HEK293 (cell line): Measurements from ENCODE around the gene MLLT1.

Experiments
- CTCF ChIA-PET: fragments of 350-600 bp; formaldehyde crosslinking; extraction: SDS; loops from one replicate; lab custom pipeline; 2021; ENCODE audit warnings: antibody characterized with exemption; lab: Yijun Ruan, JAX
- POLR2A ChIA-PET: fragments of 300-600 bp; formaldehyde crosslinking; extraction: SDS; loops from one replicate; lab custom pipeline; 2020; ENCODE audit warnings: antibody characterized with exemption, inconsistent platforms; lab: Yijun Ruan, JAX
- H3K27ac ChIP-seq: fragments of 200-500 bp; sonication (Bioruptor generic); 2 replicates; pipeline ENCODE4 v1.5.1; 2014; ENCODE audit warnings: low read depth, low read length, control low read depth, inconsistent platforms; ENCODE audit errors: extremely low read depth
- H3K36me3 ChIP-seq, 2 experiments: fragments of 200-500 bp in 1 of 2; sonication (Bioruptor generic) in 1 of 2; 1 replicate in 1 of 2; 2 replicates in 1 of 2; pipeline ENCODE4 v1.5.1; 2014 to 2017; ENCODE audit warnings: inconsistent platforms in 2 of 2, low read length in 2 of 2; ENCODE audit not compliant: control insufficient read depth in 2 of 2, insufficient read depth in 1 of 2
- H3K4me1 ChIP-seq: fragments of 200-500 bp; sonication (Bioruptor generic); 2 replicates; pipeline ENCODE4 v1.5.1; 2014; ENCODE audit warnings: mild to moderate bottlenecking, low read length, inconsistent platforms; ENCODE audit not compliant: control insufficient read depth, insufficient read depth
- H3K4me3 ChIP-seq: 2 replicates; pipeline ENCODE4 v1.5.1; 2011; ENCODE audit warnings: low read depth, mild to moderate bottlenecking, control low read depth, low read length, moderate library complexity
- H3K9me3 ChIP-seq: fragments of 200-500 bp; sonication (Bioruptor generic); 2 replicates; pipeline ENCODE4 v1.5.1; 2014; ENCODE audit warnings: low read depth, low read length, inconsistent platforms; ENCODE audit not compliant: control insufficient read depth, insufficient read depth
- BCL11B ChIP-seq: fragments of 450-650 bp; formaldehyde crosslinking; IDR thresholded peaks from 2 replicates; pipeline ENCODE4 v1.5.1; 2016; ENCODE audit warnings: low read depth, missing biosample characterization, missing genetic modification characterization
- GLI4 ChIP-seq: fragments of 450-650 bp; formaldehyde crosslinking; IDR thresholded peaks from 2 replicates; pipeline ENCODE4 v1.5.1; 2016; ENCODE audit warnings: missing biosample characterization, missing genetic modification characterization
- GLIS2 ChIP-seq: fragments of 450-650 bp; formaldehyde crosslinking; IDR thresholded peaks from 2 replicates; pipeline ENCODE4 v1.5.1; 2016; ENCODE audit warnings: missing biosample characterization, missing genetic modification characterization
- SCRT2 ChIP-seq: fragments of 450-650 bp; formaldehyde crosslinking; IDR thresholded peaks from 2 replicates; pipeline ENCODE4 v1.5.1; 2016; ENCODE audit warnings: missing biosample characterization, missing genetic modification characterization
- SP3 ChIP-seq: fragments of 450-650 bp; formaldehyde crosslinking; IDR thresholded peaks from 2 replicates; pipeline ENCODE4 v1.5.1; 2016; ENCODE audit warnings: missing biosample characterization, missing genetic modification characterization
- ZBTB17 ChIP-seq: fragments of 450-650 bp; formaldehyde crosslinking; IDR thresholded peaks from 2 replicates; pipeline ENCODE4 v1.5.1; 2016; ENCODE audit warnings: missing biosample characterization, missing genetic modification characterization
- ZBTB7A ChIP-seq: fragments of 450-650 bp; formaldehyde crosslinking; IDR thresholded peaks from 2 replicates; pipeline ENCODE4 v1.5.1; 2016; ENCODE audit warnings: low read depth, missing biosample characterization, missing genetic modification characterization
- ZIC2 ChIP-seq: fragments of 450-650 bp; formaldehyde crosslinking; IDR thresholded peaks from 2 replicates; pipeline ENCODE4 v1.5.1; 2016; ENCODE audit warnings: missing biosample characterization, missing genetic modification characterization
- ZNF175 ChIP-seq: fragments of 450-650 bp; formaldehyde crosslinking; IDR thresholded peaks from 2 replicates; pipeline ENCODE4 v1.5.1; 2016; ENCODE audit warnings: missing biosample characterization, missing genetic modification characterization
- ZNF433 ChIP-seq: fragments of 450-650 bp; formaldehyde crosslinking; IDR thresholded peaks from 2 replicates; pipeline ENCODE4 v1.5.1; 2016; ENCODE audit warnings: missing biosample characterization, missing genetic modification characterization, low read depth
- ZNF48 ChIP-seq: fragments of 450-650 bp; formaldehyde crosslinking; IDR thresholded peaks from 2 replicates; pipeline ENCODE4 v1.5.1; 2016; ENCODE audit warnings: missing biosample characterization, missing genetic modification characterization
- ZNF530 ChIP-seq: fragments of 450-650 bp; formaldehyde crosslinking; IDR thresholded peaks from 2 replicates; pipeline ENCODE4 v1.5.1; 2016; ENCODE audit warnings: low read depth, missing biosample characterization, missing genetic modification characterization
- ZNF544 ChIP-seq: fragments of 450-650 bp; formaldehyde crosslinking; IDR thresholded peaks from 2 replicates; pipeline ENCODE4 v1.5.0; 2017; ENCODE audit warnings: missing biosample characterization, missing genetic modification characterization
- ZNF629 ChIP-seq: fragments of 450-650 bp; formaldehyde crosslinking; IDR thresholded peaks from 2 replicates; pipeline ENCODE4 v1.5.1; 2017; ENCODE audit warnings: missing biosample characterization, missing genetic modification characterization
- ZNF747 ChIP-seq: fragments of 450-650 bp; formaldehyde crosslinking; IDR thresholded peaks from 2 replicates; pipeline ENCODE4 v1.5.1; 2016; ENCODE audit warnings: missing biosample characterization, missing genetic modification characterization
- ZSCAN30 ChIP-seq: fragments of 450-650 bp; IDR thresholded peaks from 2 replicates; pipeline ENCODE4 v1.5.1; 2018; ENCODE audit warnings: missing biosample characterization, mild to moderate bottlenecking, missing genetic modification characterization, moderate library complexity
- TF ChIP-seq, protein P1 (sequence below): fragments of 450-650 bp; formaldehyde crosslinking; conservative IDR thresholded peaks from 2 replicates; pipeline ENCODE4 v1.5.1; 2016; ENCODE audit warnings: low read depth, missing biosample characterization, missing genetic modification characterization
- TF ChIP-seq, protein P2 (sequence below): fragments of 450-650 bp; formaldehyde crosslinking; IDR thresholded peaks from 2 replicates; pipeline ENCODE4 v1.5.1; 2016; ENCODE audit warnings: missing biosample characterization, missing genetic modification characterization
- TF ChIP-seq, protein P3 (sequence below): fragments of 450-650 bp; formaldehyde crosslinking; IDR thresholded peaks from 2 replicates; pipeline ENCODE4 v1.5.1; 2017; ENCODE audit warnings: missing biosample characterization, missing genetic modification characterization

MLLT1 gene

DNA sequence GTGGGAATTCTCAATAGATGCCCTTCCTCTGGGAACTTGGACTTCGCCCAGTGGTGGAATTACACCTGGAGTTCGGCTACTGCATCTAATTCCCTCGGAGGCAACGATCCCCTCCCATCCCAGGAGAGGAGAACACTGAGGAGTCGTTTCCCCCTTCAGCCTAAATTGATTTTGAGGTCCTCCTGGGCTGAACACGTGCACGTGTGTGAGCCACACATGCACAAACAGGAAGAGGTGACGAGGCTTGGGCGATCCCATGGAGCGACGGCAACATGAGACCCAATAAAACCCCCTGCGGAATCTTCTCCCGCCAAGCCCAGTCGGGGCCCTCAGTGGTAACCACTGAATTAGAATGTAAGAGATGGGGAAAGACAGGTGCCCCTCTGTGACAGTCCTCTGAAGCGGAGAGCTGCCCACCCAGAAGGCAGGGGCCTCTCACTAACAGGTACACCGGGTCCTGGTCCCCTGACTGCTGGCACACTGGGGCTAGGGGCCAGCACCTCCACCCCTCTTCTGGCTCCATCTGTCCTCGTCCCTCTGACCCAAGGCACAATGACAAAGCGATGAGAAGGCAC, 4.5 kb downstream of the MLLT1 start:
- ChIA-PET CTCF (interaction anchor here (0.6 kb wide), 1 partner anchor 689 kb away, joined by 3 read pairs; no protein-coding TSS in a partner anchor), POLR2A (no interaction called here)
- peaks cover 30% of the 10 kb centered on the region for H3K4me1 ChIP-seq
- peaks cover 0 to 17% of the 10 kb centered on the region in 2 experiments; a peak in 1 of 3 replicates for H3K36me3 ChIP-seq
- no peak overlapping the region for H3K27ac ChIP-seq
- no peak overlapping the region for H3K4me3 ChIP-seq
- TF ChIP-seq ZIC2 (tag by site-specific recombination), result peak; percentile 69
- TF ChIP-seq ZNF530 (tag by site-specific recombination), result no peak
- TF ChIP-seq SP3 (tag by site-specific recombination), result no peak
- H3K9me3 ChIP-seq, result no peaks in the 10 kb centered on the region

DNA sequence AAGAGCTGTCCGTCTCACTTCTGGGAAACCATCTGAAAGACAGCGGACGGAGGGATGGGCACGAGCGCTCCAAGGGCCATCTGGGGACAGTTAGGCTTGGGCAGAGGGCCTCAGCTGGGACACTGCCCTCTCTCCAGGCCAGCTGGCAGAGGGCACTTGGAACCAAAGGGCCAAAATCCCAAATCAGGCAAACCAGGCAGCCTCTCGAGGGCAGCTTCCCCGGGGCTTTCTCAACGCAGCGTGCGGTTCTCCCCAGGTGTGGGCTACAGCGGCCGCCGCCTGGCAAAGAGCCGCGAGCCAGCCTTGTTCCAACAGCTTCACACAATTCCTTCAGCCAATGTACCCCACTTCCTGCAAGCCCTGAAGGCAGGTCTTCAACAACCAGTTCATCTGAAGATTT, 5.0 kb downstream of the MLLT1 start:
- H3K4me3 ChIP-seq, result no peak overlapping the region
- no peak for TF ChIP-seq ZNF629
- no peak for TF ChIP-seq ZBTB17 (tag by site-specific recombination)
- no peak for TF ChIP-seq GLIS2
- TF ChIP-seq ZNF747 (tag by site-specific recombination), result no peak
- no peak for TF ChIP-seq ZNF544 (tag by site-specific recombination)
- no peak for TF ChIP-seq SCRT2 (tag by site-specific recombination)
- TF ChIP-seq, protein P1, sequence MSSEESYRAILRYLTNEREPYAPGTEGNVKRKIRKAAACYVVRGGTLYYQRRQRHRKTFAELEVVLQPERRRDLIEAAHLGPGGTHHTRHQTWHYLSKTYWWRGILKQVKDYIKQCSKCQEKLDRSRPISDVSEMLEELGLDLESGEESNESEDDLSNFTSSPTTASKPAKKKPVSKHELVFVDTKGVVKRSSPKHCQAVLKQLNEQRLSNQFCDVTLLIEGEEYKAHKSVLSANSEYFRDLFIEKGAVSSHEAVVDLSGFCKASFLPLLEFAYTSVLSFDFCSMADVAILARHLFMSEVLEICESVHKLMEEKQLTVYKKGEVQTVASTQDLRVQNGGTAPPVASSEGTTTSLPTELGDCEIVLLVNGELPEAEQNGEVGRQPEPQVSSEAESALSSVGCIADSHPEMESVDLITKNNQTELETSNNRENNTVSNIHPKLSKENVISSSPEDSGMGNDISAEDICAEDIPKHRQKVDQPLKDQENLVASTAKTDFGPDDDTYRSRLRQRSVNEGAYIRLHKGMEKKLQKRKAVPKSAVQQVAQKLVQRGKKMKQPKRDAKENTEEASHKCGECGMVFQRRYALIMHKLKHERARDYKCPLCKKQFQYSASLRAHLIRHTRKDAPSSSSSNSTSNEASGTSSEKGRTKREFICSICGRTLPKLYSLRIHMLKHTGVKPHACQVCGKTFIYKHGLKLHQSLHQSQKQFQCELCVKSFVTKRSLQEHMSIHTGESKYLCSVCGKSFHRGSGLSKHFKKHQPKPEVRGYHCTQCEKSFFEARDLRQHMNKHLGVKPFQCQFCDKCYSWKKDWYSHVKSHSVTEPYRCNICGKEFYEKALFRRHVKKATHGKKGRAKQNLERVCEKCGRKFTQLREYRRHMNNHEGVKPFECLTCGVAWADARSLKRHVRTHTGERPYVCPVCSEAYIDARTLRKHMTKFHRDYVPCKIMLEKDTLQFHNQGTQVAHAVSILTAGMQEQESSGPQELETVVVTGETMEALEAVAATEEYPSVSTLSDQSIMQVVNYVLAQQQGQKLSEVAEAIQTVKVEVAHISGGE (tag by site-specific recombination), result no peak
- TF ChIP-seq ZBTB7A (tag by site-specific recombination), result no peak
- no peak for TF ChIP-seq ZNF48 (tag by site-specific recombination)
- TF ChIP-seq ZNF175 (tag by site-specific recombination), result no peak
- no peak for TF ChIP-seq ZSCAN30 (tag by site-specific recombination)
- TF ChIP-seq, protein P2, sequence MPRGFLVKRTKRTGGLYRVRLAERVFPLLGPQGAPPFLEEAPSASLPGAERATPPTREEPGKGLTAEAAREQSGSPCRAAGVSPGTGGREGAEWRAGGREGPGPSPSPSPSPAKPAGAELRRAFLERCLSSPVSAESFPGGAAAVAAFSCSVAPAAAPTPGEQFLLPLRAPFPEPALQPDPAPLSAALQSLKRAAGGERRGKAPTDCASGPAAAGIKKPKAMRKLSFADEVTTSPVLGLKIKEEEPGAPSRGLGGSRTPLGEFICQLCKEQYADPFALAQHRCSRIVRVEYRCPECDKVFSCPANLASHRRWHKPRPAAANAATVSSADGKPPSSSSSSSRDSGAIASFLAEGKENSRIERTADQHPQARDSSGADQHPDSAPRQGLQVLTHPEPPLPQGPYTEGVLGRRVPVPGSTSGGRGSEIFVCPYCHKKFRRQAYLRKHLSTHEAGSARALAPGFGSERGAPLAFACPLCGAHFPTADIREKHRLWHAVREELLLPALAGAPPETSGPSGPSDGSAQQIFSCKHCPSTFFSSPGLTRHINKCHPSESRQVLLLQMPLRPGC (tag by site-specific recombination), result no peak
- no peak for TF ChIP-seq ZNF433
- no peak for TF ChIP-seq BCL11B (tag by site-specific recombination)
- no peak for TF ChIP-seq GLI4 (tag by site-specific recombination)
- TF ChIP-seq, protein P3, sequence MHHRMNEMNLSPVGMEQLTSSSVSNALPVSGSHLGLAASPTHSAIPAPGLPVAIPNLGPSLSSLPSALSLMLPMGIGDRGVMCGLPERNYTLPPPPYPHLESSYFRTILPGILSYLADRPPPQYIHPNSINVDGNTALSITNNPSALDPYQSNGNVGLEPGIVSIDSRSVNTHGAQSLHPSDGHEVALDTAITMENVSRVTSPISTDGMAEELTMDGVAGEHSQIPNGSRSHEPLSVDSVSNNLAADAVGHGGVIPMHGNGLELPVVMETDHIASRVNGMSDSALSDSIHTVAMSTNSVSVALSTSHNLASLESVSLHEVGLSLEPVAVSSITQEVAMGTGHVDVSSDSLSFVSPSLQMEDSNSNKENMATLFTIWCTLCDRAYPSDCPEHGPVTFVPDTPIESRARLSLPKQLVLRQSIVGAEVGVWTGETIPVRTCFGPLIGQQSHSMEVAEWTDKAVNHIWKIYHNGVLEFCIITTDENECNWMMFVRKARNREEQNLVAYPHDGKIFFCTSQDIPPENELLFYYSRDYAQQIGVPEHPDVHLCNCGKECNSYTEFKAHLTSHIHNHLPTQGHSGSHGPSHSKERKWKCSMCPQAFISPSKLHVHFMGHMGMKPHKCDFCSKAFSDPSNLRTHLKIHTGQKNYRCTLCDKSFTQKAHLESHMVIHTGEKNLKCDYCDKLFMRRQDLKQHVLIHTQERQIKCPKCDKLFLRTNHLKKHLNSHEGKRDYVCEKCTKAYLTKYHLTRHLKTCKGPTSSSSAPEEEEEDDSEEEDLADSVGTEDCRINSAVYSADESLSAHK, result no peak
- H3K27ac ChIP-seq, result no peak overlapping the region
- POLR2A ChIA-PET, result no interaction called here
- peaks cover 0 to 22% of the 10 kb centered on the region in 2 experiments; a peak in 1 of 3 replicates for H3K36me3 ChIP-seq
- no peaks in the 10 kb centered on the region for H3K9me3 ChIP-seq
- H3K4me1 ChIP-seq, result peaks cover 30% of the 10 kb centered on the region
- CTCF ChIA-PET, result interaction anchor here (0.6 to 1.1 kb wide), 2 partner anchors 56 to 689 kb away, joined by 3 read pairs; no protein-coding TSS in a partner anchor
